Measurements from ENCODE around the gene GATB. TPM values are rescaled to one million over a fixed set of nuclear protein-coding genes. Genes with fewer than 3 reads are reported as not detected.

Gene GATB
- total and polyA plus RNA-seq, 5 donors from 2014 or later, result 7.9 to 13.3 (median 11.7) TPM

- no peaks in the 10 kb centered on the region for H3K4me1 ChIP-seq (ENCODE audit: control insufficient read depth, insufficient read depth, low read length, poor library complexity, severe bottlenecking)
- H3K27ac Mint-ChIP-seq, result no peak overlapping the region
- no peaks in the 10 kb centered on the region for H3K4me1 Mint-ChIP-seq
- no peaks in the 10 kb centered on the region for H3K9me3 ChIP-seq (ENCODE audit: control insufficient read depth in 2 of 2, low read length in 2 of 2)
- H3K4me3 Mint-ChIP-seq, result no peak overlapping the region
- no peaks in the 10 kb centered on the region for H3K36me3 Mint-ChIP-seq
- DNase-seq, result no peak
- no peak overlapping the region for H3K27ac ChIP-seq (ENCODE audit: insufficient read depth, low read length, poor library complexity, severe bottlenecking)
- no peak for ATAC-seq (ENCODE audit: low read depth in 2 of 2)
- peaks cover 21% of the 10 kb centered on the region for H3K27me3 ChIP-seq (ENCODE audit: control insufficient read depth, insufficient read depth, low read length)
- no peak overlapping the region for H3K4me3 ChIP-seq (ENCODE audit: low read depth, low read length)
- H3K9me3 Mint-ChIP-seq, result peaks cover 0 to 4% (median 0%) of the 10 kb centered on the region in 7 donors
- H3K36me3 ChIP-seq (ENCODE audit: control insufficient read depth, insufficient read depth, low read length), result no peaks in the 10 kb centered on the region
- H3K27me3 Mint-ChIP-seq, result peaks cover 12% of the 10 kb centered on the region
Observed at GRCh38 chr4:151624626-151625565, 135.9 kb downstream of the GATB start.

Data from CD4-positive, CD25-positive, alpha-beta regulatory T cell (primary cell).